ENCODE data around the gene ARHGAP33.

ARHGAP33 gene

DNA sequence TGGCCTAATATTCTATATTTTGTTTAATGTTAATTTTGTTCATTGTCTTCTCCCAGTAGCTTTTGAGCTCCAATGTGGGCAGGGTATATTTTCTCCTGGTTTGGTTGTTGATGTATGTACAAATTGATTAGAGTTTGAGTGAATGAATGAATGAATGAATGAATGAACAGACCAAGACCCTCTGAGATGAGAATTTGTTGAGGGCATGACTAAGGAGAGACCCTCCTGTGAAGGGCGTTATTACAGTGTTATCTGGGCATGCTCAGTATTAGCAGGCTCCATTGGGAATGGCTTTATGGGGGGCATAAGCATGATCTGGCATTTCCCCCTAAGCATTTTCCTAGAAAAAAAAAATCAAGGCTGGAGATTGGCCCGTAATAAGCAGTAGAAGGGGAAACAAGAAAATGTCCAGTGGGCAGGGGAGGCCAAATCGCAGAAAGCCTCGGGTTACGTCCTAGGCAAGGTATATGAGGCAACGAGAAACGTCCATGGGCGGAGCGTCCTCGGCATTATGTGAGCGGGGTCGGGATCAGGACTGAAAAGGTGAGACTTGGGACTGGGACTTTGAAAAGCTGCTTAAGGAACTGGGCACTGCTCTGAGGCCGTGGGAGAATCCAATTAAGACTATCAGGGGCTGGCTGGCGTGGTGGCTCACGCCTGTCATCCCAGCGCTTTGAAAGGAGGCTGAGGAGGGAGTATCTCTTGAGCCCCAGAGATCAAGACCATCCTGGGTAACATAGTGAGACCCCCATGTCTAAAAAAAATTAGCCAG is 904 bp upstream of the ARHGAP33 start:
- peak overlapping the region in 1 of 2 donors; percentile 36 for H3K9ac ChIP-seq (ENCODE audit: low read length in 2 of 2)
- H3K27me3 ChIP-seq (ENCODE audit: control insufficient read depth in 1 of 2, insufficient read depth in 2 of 2, low read length in 2 of 2), result no peaks in the 10 kb centered on the region
- H3K36me3 ChIP-seq (ENCODE audit: control insufficient read depth in 2 of 2, insufficient read depth in 2 of 2, low read length in 2 of 2), result peaks cover 4 to 6% of the 10 kb centered on the region in 2 donors
- H3K4me3 ChIP-seq (ENCODE audit: low read length in 2 of 2), result peak overlapping the region; percentile 62 to 80
- peaks cover 21% of the 10 kb centered on the region for H3K4me1 ChIP-seq (ENCODE audit: control insufficient read depth, insufficient read depth, low read length)
- H3K9me3 ChIP-seq (ENCODE audit: control insufficient read depth in 2 of 2, low read length in 2 of 2), result no peaks in the 10 kb centered on the region
- no peak overlapping the region for H3K27ac ChIP-seq (ENCODE audit: low read length)

DNA sequence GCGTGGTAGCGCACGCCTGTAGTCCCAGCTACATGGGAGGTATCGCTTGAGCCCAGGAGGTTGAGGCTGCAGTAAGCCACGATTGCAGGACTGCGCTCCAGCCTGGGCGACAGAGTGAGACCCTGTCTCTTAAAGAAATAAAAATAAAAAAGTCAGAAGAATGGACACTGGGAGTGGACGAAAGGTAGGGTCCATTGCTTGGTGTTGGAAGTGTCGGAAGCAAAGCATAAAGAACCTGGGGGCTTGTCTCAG is 392 bp upstream of the ARHGAP33 start:
- Histone ChIP-seq H3K9ac (ENCODE audit: low read length in 2 of 2) (peak overlapping the region in 1 of 2 donors; percentile 36), H3K4me1 (ENCODE audit: control insufficient read depth, insufficient read depth, low read length) (peaks cover 21% of the 10 kb centered on the region), H3K36me3 (ENCODE audit: control insufficient read depth in 2 of 2, insufficient read depth in 2 of 2, low read length in 2 of 2) (peaks cover 4 to 6% of the 10 kb centered on the region in 2 donors), H3K27me3 (ENCODE audit: control insufficient read depth in 1 of 2, insufficient read depth in 2 of 2, low read length in 2 of 2) (no peaks in the 10 kb centered on the region), H3K9me3 (ENCODE audit: control insufficient read depth in 2 of 2, low read length in 2 of 2) (no peaks in the 10 kb centered on the region), H3K27ac (ENCODE audit: low read length) (no peak overlapping the region), H3K4me3 (ENCODE audit: low read length in 2 of 2) (peak overlapping the region; percentile 62 to 80)

- H3K9ac ChIP-seq (ENCODE audit: low read length in 2 of 2), result peak overlapping the region; percentile 55 to 57
- no peak overlapping the region for H3K27ac ChIP-seq (ENCODE audit: low read length)
- peaks cover 21% of the 10 kb centered on the region for H3K4me1 ChIP-seq (ENCODE audit: control insufficient read depth, insufficient read depth, low read length)
- H3K4me3 ChIP-seq (ENCODE audit: low read length in 2 of 2), result peak overlapping the region; percentile 55 to 80
- H3K9me3 ChIP-seq (ENCODE audit: control insufficient read depth in 2 of 2, low read length in 2 of 2), result no peaks in the 10 kb centered on the region
- H3K36me3 ChIP-seq (ENCODE audit: control insufficient read depth in 2 of 2, insufficient read depth in 2 of 2, low read length in 2 of 2), result peaks cover 6% of the 10 kb centered on the region in 2 donors
- no peaks in the 10 kb centered on the region for H3K27me3 ChIP-seq (ENCODE audit: control insufficient read depth in 1 of 2, insufficient read depth in 2 of 2, low read length in 2 of 2)
Observed at GRCh38 chr19:35776102-35776788, 881 bp downstream of the ARHGAP33 start.

- Histone ChIP-seq H3K36me3 (ENCODE audit: control insufficient read depth in 2 of 2, insufficient read depth in 2 of 2, low read length in 2 of 2) (peaks cover 6 to 13% of the 10 kb centered on the region in 2 donors), H3K27ac (ENCODE audit: low read length) (no peak overlapping the region)
Observed at GRCh38 chr19:35777086-35777841, 1.9 kb downstream of the ARHGAP33 start.

DNA sequence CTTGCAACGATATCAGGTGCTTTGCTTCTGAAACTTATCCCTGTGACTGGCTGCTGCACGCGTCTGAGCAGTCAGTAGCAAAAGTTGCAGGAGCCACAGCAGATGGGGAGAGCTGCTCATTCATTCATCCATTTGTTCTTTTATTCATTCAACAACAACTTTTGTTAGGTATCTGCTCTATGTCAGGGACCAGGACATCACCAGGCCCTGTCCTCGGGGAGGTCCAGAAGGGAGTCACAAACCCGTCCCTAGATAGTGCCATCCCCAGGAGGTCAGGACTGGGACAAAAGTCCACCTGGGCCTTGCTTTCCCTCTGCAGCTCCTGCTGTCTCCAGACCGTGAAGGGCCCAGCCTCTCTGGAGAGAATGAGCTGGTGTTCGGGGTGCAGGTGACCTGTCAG is 2.6 kb downstream of the ARHGAP33 start:
- Histone ChIP-seq H3K27ac (ENCODE audit: low read length) (no peak overlapping the region), H3K36me3 (ENCODE audit: control insufficient read depth in 2 of 2, insufficient read depth in 2 of 2, low read length in 2 of 2) (peaks cover 6 to 19% of the 10 kb centered on the region in 2 donors), H3K9me3 (ENCODE audit: control insufficient read depth in 2 of 2, low read length in 2 of 2) (no peaks in the 10 kb centered on the region), H3K4me1 (ENCODE audit: control insufficient read depth, insufficient read depth, low read length) (peaks cover 21% of the 10 kb centered on the region), H3K27me3 (ENCODE audit: control insufficient read depth in 1 of 2, insufficient read depth in 2 of 2, low read length in 2 of 2) (no peaks in the 10 kb centered on the region), H3K4me3 (ENCODE audit: low read length in 2 of 2) (no peak overlapping the region), H3K9ac (ENCODE audit: low read length in 2 of 2) (no peak overlapping the region)

More at GRCh38 chr19:35777086-35777841, 1.9 kb downstream of the ARHGAP33 start:
- H3K9me3 ChIP-seq (ENCODE audit: control insufficient read depth in 2 of 2, low read length in 2 of 2), result no peaks in the 10 kb centered on the region
- H3K4me3 ChIP-seq (ENCODE audit: low read length in 2 of 2), result no peak overlapping the region
- H3K4me1 ChIP-seq (ENCODE audit: control insufficient read depth, insufficient read depth, low read length), result peaks cover 21% of the 10 kb centered on the region
- no peak overlapping the region for H3K9ac ChIP-seq (ENCODE audit: low read length in 2 of 2)
- H3K27me3 ChIP-seq (ENCODE audit: control insufficient read depth in 1 of 2, insufficient read depth in 2 of 2, low read length in 2 of 2), result no peaks in the 10 kb centered on the region

DNA sequence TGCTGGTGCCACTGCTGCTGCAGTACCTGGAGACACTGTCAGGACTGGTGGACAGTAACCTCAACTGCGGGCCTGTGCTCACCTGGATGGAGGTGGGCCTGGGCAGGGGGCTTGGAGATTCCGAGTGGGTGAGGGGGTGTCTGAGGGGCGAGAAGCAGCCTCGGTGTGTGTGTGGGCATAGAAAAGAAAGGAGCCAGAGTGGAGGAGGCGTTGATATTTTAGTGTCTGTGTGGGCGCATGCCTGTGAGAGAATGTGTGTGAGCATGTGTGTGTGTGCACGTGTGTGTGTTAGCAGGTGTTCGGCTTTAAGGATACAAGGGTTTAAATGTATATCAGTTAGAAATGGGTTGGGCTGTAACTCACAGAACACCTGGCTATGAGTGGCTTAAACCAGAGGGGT is 3.7 kb downstream of the ARHGAP33 start:
- H3K36me3 ChIP-seq (ENCODE audit: control insufficient read depth in 2 of 2, insufficient read depth in 2 of 2, low read length in 2 of 2), result peaks cover 6 to 21% of the 10 kb centered on the region in 2 donors
- no peaks in the 10 kb centered on the region for H3K9me3 ChIP-seq (ENCODE audit: control insufficient read depth in 2 of 2, low read length in 2 of 2)
- H3K27me3 ChIP-seq (ENCODE audit: control insufficient read depth in 1 of 2, insufficient read depth in 2 of 2, low read length in 2 of 2), result no peaks in the 10 kb centered on the region
- no peak overlapping the region for H3K27ac ChIP-seq (ENCODE audit: low read length)
- no peak overlapping the region for H3K4me3 ChIP-seq (ENCODE audit: low read length in 2 of 2)
- no peak overlapping the region for H3K9ac ChIP-seq (ENCODE audit: low read length in 2 of 2)
- peaks cover 21% of the 10 kb centered on the region for H3K4me1 ChIP-seq (ENCODE audit: control insufficient read depth, insufficient read depth, low read length)

DNA sequence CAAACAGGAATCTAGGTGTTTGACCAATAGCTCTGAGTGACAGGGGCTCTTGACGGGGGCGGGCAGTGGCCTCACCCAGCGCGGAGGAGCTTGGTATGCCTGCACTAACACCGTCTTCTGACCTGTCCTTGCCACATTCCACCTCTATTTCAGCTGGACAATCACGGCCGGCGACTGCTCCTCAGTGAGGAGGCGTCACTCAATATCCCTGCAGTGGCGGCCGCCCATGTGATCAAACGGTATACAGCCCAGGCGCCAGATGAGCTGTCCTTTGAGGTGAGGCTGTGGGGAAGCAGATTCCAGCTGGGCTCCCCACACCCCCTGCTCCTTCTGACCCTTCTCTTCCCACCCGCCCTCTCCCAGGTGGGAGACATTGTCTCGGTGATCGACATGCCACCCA is 4.7 kb downstream of the ARHGAP33 start:
- H3K36me3 ChIP-seq (ENCODE audit: control insufficient read depth in 2 of 2, insufficient read depth in 2 of 2, low read length in 2 of 2), result peaks cover 6 to 21% of the 10 kb centered on the region in 2 donors
- H3K27ac ChIP-seq (ENCODE audit: low read length), result no peak overlapping the region
- H3K9ac ChIP-seq (ENCODE audit: low read length in 2 of 2), result no peak overlapping the region
- no peaks in the 10 kb centered on the region for H3K9me3 ChIP-seq (ENCODE audit: control insufficient read depth in 2 of 2, low read length in 2 of 2)
- peaks cover 13% of the 10 kb centered on the region for H3K4me1 ChIP-seq (ENCODE audit: control insufficient read depth, insufficient read depth, low read length)
- no peak overlapping the region for H3K4me3 ChIP-seq (ENCODE audit: low read length in 2 of 2)
- no peaks in the 10 kb centered on the region for H3K27me3 ChIP-seq (ENCODE audit: control insufficient read depth in 1 of 2, insufficient read depth in 2 of 2, low read length in 2 of 2)

DNA sequence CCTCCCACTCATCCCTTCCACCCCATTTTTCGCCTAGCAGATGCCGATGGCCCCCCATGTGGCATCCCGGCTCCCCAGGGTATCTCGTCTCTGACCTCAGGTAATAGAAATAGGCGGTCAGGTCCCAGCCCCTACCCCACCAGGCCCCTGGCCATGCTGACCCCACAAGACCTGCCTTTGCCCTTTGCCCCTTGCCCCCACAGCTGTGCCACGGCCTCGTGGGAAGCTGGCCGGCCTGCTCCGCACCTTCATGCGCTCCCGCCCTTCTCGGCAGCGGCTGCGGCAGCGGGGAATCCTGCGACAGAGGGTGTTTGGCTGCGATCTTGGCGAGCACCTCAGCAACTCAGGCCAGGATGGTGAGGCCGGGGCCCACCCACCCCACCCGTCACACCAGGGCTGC is 5.4 kb downstream of the ARHGAP33 start:
- Histone ChIP-seq H3K4me3 (ENCODE audit: low read length in 2 of 2) (no peak overlapping the region), H3K27me3 (ENCODE audit: control insufficient read depth in 1 of 2, insufficient read depth in 2 of 2, low read length in 2 of 2) (no peaks in the 10 kb centered on the region), H3K27ac (ENCODE audit: low read length) (no peak overlapping the region), H3K9me3 (ENCODE audit: control insufficient read depth in 2 of 2, low read length in 2 of 2) (no peaks in the 10 kb centered on the region), H3K4me1 (ENCODE audit: control insufficient read depth, insufficient read depth, low read length) (peaks cover 12% of the 10 kb centered on the region), H3K36me3 (ENCODE audit: control insufficient read depth in 2 of 2, insufficient read depth in 2 of 2, low read length in 2 of 2) (peaks cover 6 to 21% of the 10 kb centered on the region in 2 donors), H3K9ac (ENCODE audit: low read length in 2 of 2) (no peak overlapping the region)

- Histone ChIP-seq H3K36me3 (ENCODE audit: control insufficient read depth in 2 of 2, insufficient read depth in 2 of 2, low read length in 2 of 2) (peaks cover 6 to 21% of the 10 kb centered on the region in 2 donors), H3K4me1 (ENCODE audit: control insufficient read depth, insufficient read depth, low read length) (peaks cover 4% of the 10 kb centered on the region), H3K27me3 (ENCODE audit: control insufficient read depth in 1 of 2, insufficient read depth in 2 of 2, low read length in 2 of 2) (no peaks in the 10 kb centered on the region), H3K9ac (ENCODE audit: low read length in 2 of 2) (no peak overlapping the region), H3K9me3 (ENCODE audit: control insufficient read depth in 2 of 2, low read length in 2 of 2) (no peaks in the 10 kb centered on the region), H3K4me3 (ENCODE audit: low read length in 2 of 2) (no peak overlapping the region), H3K27ac (ENCODE audit: low read length) (no peak overlapping the region)
Observed at GRCh38 chr19:35781650-35782049, 6.3 kb downstream of the ARHGAP33 start.

DNA sequence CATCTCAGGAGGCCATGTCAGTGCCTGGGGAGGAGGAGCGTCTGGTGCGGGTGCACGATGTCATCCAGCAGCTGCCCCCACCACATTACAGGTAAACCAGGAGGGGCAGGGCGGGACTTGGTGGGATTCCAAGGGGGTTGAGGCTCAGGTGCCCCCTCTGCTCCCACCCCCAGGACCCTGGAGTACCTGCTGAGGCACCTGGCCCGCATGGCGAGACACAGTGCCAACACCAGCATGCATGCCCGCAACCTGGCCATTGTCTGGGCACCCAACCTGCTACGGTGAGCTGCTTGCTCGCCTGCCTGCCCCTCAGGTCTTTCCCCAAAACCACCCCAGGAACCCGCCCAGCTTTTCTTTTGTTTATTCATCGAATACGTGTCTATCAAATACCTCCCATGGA is 7.2 kb downstream of the ARHGAP33 start:
- Histone ChIP-seq H3K4me1 (ENCODE audit: control insufficient read depth, insufficient read depth, low read length) (no peaks in the 10 kb centered on the region), H3K27ac (ENCODE audit: low read length) (no peak overlapping the region), H3K9me3 (ENCODE audit: control insufficient read depth in 2 of 2, low read length in 2 of 2) (no peaks in the 10 kb centered on the region), H3K9ac (ENCODE audit: low read length in 2 of 2) (no peak overlapping the region), H3K27me3 (ENCODE audit: control insufficient read depth in 1 of 2, insufficient read depth in 2 of 2, low read length in 2 of 2) (no peaks in the 10 kb centered on the region), H3K4me3 (ENCODE audit: low read length in 2 of 2) (no peak overlapping the region), H3K36me3 (ENCODE audit: control insufficient read depth in 2 of 2, insufficient read depth in 2 of 2, low read length in 2 of 2) (peaks cover 6 to 21% of the 10 kb centered on the region in 2 donors)
